ENCODE data around the gene FIBCD1.

The FIBCD1 gene

DNA sequence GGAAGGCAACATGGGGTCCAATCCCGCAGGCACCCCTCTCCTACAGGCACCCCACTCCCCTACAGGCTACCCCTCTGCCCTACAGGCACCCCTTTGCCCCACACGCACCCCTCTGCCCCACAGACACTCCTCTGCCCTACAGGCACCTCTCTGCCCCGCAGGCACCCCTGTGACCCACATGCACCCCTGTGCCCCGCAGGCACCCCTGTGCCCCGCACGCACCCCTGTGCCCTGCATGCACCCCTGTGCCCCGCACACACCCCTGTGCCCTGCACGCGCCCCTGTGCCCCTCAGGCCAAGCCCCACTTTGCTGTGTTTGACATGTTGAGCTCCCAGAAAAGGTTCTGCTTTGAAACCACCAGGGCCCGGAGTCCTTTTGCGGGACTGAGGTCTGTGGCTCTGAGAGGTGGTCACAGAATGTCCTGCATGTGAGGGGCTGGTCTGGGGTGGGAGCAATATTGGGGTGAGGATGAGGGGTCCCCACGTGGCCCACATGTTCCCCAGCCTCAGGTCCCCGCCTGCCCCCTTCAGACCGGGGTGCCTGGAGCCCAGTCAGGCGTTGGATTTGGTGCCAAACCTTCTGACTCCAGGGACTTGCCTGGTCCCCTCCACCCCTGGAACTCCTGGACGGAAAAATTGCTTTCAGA, 41.8 kb downstream of the FIBCD1 start:
- DNase-seq (ENCODE audit: low read depth in 4 of 4, low spot score in 1 of 4), result no peak

DNA sequence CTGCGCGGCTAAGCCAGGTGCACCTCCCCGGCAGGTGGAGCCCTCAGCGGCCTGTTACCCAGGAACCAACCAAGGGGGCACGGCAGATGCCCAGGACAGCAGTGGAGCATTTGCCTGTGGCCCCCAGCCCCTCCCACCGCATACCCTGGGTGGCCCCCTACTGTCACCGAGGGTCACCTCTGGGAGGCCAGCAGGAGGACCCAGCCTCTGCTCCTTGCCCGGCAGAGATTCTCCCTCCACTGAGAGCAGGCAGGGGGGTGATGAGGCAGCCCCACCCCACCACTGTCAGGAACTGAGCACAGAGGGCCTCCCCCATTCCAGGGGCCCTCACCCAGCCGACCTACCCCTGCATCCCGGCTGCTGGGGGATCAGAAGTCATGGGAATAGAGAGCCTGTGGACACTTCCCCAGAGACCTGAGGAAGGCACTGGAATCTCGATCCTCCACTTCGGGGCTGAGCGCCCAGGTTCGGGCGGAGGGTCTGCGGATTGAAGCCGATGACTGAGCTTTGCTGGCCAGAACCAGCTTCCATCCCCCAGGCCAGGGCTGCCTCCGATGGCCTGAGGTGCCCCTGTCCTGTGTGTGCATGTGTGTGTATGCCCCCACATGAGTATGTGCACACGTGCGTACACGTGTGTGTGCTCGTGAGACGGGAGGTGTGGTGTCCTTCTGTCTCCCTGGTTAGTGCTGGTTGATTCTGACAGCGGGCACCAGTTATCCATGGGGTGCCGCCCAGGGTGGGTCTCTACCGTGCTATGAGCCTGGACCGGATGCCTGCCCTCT, 42.6 kb downstream of the FIBCD1 start, which contains the start of gene QRFP:
Gene QRFP (minus strand): TSS at position 580 of the 782 bp plus-strand sequence. CDS start 2,974 bp downstream, outside the sequence.
- no peak for DNase-seq (ENCODE audit: low read depth in 4 of 4, low spot score in 1 of 4)

- DNase-seq (ENCODE audit: low read depth in 4 of 4, low spot score in 1 of 4), result no peak
Measured at GRCh38 chr9:130895481-130896232, 43.4 kb downstream of the FIBCD1 start.

DNA sequence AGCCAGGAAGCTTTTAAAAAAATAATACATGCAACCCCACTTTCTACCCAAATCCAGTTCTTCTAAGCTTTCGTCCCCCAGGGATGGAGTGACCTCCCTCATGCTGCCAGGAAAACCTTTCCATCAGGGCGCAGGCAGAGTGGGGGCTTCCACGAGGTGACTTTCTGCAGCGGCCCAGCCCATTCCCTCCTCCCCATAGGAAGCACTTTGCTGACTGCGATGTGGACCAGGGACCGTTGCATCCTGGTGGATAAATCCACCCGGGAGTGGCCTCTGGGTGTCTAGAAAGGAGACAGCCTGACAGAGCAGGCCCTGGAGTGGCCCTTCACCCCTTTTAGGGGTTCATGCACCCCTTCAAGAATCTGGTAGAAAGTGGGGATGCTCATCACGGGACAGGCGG, 44.0 kb downstream of the FIBCD1 start:
- DNase-seq (ENCODE audit: low read depth in 4 of 4, low spot score in 1 of 4), result no peak

DNA sequence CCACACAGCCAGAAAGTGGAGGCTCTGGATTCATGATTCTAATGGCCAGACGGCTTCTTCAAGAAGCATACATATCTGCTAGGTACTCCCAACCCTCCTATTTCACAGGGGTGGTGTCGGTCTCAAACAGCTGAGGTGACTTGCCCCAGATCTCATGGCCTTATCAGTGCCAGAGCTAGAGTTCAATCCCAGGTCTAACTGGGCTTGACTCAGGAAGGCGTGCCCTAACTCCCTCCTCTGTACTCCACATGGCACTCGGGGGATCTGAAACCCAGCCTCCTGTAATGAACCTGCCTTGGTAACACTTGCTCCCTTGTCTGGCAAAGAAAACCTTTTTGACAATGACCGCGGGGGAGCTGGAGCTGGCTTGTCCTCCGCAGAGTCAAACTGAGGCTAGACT, 44.5 kb downstream of the FIBCD1 start:
- no peak for DNase-seq (ENCODE audit: low read depth in 4 of 4, low spot score in 1 of 4)

- no peak for DNase-seq (ENCODE audit: low read depth in 4 of 4, low spot score in 1 of 4)
Measured at GRCh38 chr9:130893341-130894101, 45.5 kb downstream of the FIBCD1 start.

GRCh38 chr9:130892477-130893304, 46.4 kb downstream of the FIBCD1 start:
- no peak for DNase-seq (ENCODE audit: low read depth in 4 of 4, low spot score in 1 of 4)

DNA sequence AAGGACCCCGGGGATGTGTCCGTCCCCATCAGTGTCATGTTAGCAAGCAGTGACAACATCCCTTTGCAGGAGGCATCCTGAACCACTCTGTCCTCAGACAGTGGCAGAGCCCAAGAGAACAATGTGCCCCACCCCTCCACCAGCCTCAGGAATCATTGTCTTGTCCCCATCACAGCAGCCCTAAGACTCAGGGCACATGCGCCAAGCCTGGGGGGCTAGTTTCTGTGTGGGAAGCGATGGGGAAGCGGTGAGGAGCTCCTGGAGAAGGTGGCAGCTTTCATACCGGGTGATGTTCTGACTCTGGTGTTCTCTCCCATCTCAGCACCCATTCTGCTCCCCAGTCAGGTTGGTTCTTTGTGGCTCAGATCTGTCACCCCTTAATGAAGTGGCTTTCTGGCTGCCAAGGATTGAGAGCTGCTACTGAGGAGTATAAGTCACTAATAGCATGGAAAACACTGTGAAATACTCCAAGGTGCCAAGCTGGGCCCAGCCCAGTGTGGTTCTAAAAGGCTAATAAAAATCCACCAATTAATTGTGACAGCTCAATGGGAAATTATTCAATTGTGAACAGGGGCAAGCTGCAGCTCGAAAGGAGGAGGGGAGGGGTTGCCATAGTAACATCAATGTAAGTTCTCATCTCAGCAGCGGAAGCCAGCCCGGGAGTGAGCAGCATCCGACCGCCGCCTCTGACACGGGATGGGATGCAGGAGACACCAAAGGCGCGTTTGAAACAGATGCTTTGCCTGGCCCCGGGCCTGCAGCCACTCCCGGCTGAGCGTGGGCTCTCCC, 47.2 kb downstream of the FIBCD1 start:
- DNase-seq (ENCODE audit: low read depth in 4 of 4, low spot score in 1 of 4), result no peak

DNA sequence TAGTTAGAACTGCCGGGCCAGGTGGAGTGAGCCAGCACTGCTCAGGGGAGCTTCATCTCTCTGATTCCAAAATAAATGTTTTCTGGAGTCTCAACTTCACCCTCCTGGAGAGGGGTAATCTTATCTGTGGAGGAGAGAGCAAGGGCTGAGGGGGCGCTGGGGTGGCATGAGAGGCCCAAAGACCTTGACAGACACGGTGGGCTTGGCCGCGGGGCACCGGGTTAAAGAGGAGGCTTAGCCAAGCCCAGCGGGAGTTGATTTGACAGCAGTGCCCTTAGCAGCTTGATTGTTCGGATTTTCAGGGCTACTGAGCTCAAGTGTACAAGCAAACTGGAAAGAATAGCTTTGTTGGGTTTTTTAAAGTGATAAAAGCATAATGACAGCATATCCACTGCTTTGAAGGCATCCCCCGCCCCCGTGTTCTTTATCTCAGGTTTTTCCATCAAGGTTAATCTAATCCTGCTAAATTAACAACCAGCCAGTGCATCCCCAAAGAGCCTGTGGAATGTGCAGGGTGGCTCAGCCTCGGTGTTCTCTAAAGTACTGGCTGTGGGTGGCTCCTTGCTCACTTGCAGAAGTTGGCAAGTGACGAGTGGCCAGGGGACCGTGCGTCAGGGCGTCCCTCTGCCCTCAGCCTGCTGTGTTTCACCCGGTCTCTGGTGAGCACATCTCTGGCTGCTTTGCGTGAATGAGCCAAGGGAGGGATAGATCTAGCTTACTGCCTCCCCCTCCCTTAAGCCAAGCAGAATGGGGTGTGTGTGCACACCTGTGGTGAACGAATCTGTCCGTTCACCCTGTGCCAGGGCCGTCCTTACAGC, 48.0 kb downstream of the FIBCD1 start:
- DNase-seq (ENCODE audit: low read depth in 4 of 4, low spot score in 1 of 4), result no peak

- DNase-seq (ENCODE audit: low read depth in 4 of 4, low spot score in 1 of 4), result no peak
Measured at GRCh38 chr9:130890124-130890523, 48.9 kb downstream of the FIBCD1 start.

DNA sequence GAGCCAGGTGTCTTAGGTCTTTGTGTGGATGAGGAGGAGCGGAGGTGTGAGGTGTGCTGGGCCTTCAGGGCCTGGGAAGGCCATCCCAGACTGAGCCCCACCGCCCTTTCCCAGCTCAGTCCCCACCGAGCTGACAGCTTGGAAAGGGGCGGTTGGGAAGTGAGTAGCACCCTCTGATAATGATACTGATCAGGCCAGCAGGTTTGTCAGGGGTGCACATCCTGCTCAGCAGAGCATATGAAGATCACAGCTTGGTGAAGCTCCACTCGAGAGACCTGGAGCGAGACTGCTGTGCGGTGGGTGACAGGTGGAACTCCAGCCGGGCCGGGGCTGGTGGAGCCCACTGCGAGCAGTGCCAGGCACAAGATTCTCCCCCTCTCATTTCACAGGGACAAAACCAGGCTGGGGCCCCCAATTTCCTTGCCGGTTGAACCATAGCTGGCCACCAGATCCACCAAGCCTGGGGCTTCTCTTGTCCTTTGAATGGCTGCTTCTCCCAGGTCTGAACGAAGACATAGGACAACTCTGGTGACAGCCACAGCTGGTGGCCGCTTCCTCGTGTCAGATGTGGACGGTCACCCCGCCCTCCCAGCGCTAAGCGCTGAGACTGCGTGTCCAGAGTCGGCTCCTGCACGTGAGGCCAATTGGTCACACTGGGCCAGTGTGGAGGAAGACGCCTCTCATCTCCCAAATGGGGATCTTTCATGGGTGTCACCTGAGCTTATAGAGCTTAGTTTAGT, 50.7 kb downstream of the FIBCD1 start:
- DNase-seq (ENCODE audit: low read depth in 4 of 4, low spot score in 1 of 4), result no peak

DNA sequence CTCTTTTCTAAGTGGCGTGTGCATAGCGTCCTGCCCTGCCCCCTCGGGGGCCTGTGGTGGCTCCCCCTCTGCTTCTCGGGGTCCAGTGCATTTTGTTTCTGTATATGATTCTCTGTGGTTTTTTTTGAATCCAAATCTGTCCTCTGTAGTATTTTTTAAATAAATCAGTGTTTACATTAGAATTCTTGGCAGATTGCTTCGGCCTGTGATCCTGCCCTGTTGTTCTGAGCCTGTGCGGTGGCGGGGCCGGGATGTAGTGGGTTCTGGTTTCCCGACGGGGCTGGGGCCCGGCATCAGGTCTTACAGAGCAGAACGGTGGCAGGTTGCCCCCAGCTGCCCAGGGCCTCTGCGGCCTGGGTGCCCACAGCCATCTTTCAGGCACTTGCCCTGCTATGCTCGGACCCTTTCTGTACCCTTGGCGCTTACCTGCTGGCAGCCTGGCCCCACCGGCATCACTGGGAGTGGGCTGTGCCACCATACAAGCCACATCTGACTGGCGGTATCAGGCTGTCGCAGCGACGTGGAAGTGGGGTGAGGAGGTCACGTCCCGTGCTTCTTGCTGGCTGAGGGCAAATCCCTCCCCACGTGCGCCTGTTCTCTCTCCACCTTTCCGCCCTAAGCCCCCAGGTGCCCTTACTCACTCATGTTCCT, 51.4 kb downstream of the FIBCD1 start:
- DNase-seq (ENCODE audit: low read depth in 4 of 4, low spot score in 1 of 4), result no peak

- no peak for DNase-seq (ENCODE audit: low read depth in 4 of 4, low spot score in 1 of 4)
Measured at GRCh38 chr9:130886981-130887380, 52.1 kb downstream of the FIBCD1 start.

DNA sequence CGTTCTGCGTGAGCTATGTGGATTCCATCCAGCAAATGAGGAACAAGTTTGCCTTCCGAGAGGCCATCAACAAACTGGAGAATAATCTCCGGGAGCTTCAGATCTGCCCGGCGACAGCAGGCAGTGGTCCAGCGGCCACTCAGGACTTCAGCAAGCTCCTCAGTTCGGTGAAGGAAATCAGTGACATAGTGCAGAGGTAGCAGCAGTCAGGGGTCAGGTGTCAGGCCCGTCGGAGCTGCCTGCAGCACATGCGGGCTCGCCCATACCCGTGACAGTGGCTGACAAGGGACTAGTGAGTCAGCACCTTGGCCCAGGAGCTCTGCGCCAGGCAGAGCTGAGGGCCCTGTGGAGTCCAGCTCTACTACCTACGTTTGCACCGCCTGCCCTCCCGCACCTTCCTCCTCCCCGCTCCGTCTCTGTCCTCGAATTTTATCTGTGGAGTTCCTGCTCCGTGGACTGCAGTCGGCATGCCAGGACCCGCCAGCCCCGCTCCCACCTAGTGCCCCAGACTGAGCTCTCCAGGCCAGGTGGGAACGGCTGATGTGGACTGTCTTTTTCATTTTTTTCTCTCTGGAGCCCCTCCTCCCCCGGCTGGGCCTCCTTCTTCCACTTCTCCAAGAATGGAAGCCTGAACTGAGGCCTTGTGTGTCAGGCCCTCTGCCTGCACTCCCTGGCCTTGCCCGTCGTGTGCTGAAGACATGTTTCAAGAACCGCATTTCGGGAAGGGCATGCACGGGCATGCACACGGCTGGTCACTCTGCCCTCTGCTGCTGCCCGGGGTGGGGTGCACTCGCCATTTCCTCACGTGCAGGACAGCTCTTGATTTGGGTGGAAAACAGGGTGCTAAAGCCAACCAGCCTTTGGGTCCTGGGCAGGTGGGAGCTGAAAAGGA, 53.3 kb downstream of the FIBCD1 start:
- DNase-seq (ENCODE audit: low read depth in 4 of 4, low spot score in 1 of 4), result no peak

DNA sequence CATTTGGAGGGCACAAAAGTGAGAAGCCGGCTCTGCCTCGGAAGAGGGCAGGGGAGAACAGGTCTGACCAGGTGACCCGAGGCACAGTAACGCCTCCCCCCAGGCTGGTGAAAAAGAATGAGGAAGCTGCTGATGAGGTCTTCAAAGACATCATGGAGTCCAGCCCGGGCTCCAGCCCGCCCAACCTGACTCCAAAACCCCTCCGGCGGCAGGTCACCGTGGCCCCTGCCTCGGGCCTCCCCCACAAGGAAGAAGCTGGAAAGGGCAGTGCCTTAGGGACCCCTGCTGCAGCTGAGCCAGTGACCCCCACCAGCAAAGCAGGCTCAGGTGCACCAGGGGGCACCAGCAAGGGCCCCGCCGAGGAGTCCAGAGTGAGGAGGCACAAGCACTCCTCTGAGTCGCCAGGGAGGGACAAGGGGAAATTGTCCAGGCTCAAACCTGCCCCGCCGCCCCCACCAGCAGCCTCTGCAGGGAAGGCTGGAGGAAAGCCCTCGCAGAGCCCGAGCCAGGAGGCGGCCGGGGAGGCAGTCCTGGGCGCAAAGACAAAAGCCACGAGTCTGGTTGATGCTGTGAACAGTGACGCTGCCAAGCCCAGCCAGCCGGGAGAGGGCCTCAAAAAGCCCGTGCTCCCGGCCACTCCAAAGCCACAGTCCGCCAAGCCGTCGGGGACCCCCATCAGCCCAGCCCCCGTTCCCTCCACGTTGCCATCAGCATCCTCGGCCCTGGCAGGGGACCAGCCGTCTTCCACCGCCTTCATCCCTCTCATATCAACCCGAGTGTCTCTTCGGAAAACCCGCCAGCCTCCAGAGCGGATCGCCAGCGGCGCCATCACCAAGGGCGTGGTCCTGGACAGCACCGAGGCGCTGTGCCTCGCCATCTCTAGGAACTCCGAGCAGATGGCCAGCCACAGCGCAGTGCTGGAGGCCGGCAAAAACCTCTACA, 54.2 kb downstream of the FIBCD1 start:
- no peak for DNase-seq (ENCODE audit: low read depth in 4 of 4, low spot score in 1 of 4)

All from stimulated activated CD4-positive, alpha-beta T cell treated with anti-CD3 and anti-CD28 coated beads, Interleukin-1b, Interleukin-23, amount 100 ng/mL, for 24 hours (primary cell).